ENCODE measurements around the gene PGC. TPM values are rescaled to one million over a fixed set of nuclear protein-coding genes. Genes with fewer than 3 reads are reported as not detected.

The PGC gene
- total and polyA plus RNA-seq, 2 donors (not counting 3 experiments of a cell fraction or from before 2014, with no cell fraction given) = not detected

DNA sequence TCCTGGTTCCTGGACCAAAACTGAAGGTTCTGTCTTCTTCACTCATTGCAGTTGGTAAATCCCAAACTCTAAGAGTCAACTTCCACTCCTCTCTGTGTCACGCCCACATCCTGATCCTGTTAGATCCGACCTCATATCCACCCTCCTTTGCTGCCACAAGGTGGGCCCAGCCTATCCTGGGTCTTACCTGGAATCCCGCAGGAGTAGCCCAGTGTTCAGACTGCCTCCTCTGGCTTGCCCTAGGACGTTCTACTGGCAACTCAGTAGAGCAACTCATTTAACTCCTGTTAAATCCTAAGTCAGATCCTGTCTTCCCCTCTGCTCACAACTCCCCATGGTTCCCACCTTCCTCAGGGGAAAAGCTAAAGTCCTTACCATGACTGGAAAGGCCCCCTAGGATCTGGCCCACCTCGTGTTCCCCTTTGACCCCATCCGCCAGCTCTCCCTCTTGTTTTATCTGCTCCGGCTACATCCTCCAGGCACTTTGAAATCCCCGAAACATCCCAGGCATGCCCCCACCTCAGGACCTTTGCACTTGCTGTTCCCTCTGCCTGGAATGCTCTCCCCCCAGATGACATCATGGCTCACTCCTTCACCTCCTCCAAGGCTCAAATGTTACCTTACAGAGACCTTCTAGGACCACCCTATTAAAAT, 55.6 kb downstream of the PGC start:
- Histone ChIP-seq H3K4me3 (replicated peaks in 1 of 3; ENCODE audit: insufficient read depth in 1 of 3, low read depth in 1 of 3, low read length in 3 of 3) (no peak overlapping the region), H3K4me2 (ENCODE audit: insufficient read depth, low read length) (no peak overlapping the region), H2AFZ (ENCODE audit: low read depth, low read length) (no peak overlapping the region), H3K27me3 (ENCODE audit: control insufficient read depth in 2 of 2, insufficient read depth in 2 of 2, low read length in 2 of 2) (peaks cover 0 to 2% of the 10 kb centered on the region in 2 experiments), H3K27ac (ENCODE audit: insufficient read depth, low read depth, low read length) (no peak overlapping the region), H3K4me1 (ENCODE audit: control insufficient read depth, extremely low read depth, insufficient read depth, low read length) (no peaks in the 10 kb centered on the region), H3K9me3 (replicated peaks; ENCODE audit: control insufficient read depth, insufficient read depth, low read length) (no peaks in the 10 kb centered on the region), H3K9ac (replicated peaks; ENCODE audit: extremely low read depth, insufficient read depth, low read length) (no peak overlapping the region), H4K20me1 (replicated peaks; ENCODE audit: control insufficient read depth, extremely low read depth, insufficient read depth, low read length) (no peaks in the 10 kb centered on the region), H3K79me2 (ENCODE audit: control insufficient read depth, insufficient read depth, low read length) (no peaks in the 10 kb centered on the region), H3K36me3 (ENCODE audit: control insufficient read depth in 2 of 2, extremely low read depth in 1 of 2, insufficient read depth in 2 of 2, low read length in 2 of 2) (no peaks in the 10 kb centered on the region), H3K9me1 (replicated peaks; ENCODE audit: control insufficient read depth, extremely low read depth, insufficient read depth, low read length) (no peaks in the 10 kb centered on the region)
- BruUV-seq (replicated peaks) = no TSS peak
- intact Hi-C loops (cut with micrococcal nuclease) = no loop called here
- CTCF ChIA-PET = interaction anchor here (1.2 kb wide), 1 partner anchor 89 kb away, joined by 5 read pairs; no protein-coding TSS in a partner anchor
- TF ChIP-seq POLR2AphosphoS5 (IDR thresholded peaks at IDR 0.05; ENCODE audit: insufficient read depth, low read depth, low read length) (no peak), JUN (IDR thresholded peaks at IDR 0.05; ENCODE audit: borderline replicate concordance, insufficient read depth, insufficient read length, low read depth) (no peak), FOS (IDR thresholded peaks at IDR 0.05; ENCODE audit: borderline replicate concordance, insufficient read depth, low read length) (no peak), GATA2 (IDR thresholded peaks at IDR 0.05; ENCODE audit: insufficient read depth, insufficient read length, low read depth, low read length) (no peak), MYC (IDR thresholded peaks at IDR 0.05; ENCODE audit: low read depth, low read length) (no peak), POLR2A (IDR thresholded peaks at IDR 0.05; ENCODE audit: low read depth, low read length) (no peak)
- dilution Hi-C loops (cut with MboI; ENCODE audit: extremely low pct_ligation_motif_present, low sequenced_read_pairs) = no loop called here
- POLR2A ChIA-PET = no interaction called here
- no peak for DNase-seq (ENCODE audit: low read depth, low spot score)
- FAIRE-seq = no peak

GRCh38 chr6:41690541-41691330, 56.5 kb downstream of the PGC start:
- FAIRE-seq = no peak
- Histone ChIP-seq H3K27me3 (ENCODE audit: control insufficient read depth in 2 of 2, insufficient read depth in 2 of 2, low read length in 2 of 2) (peaks cover 0 to 2% of the 10 kb centered on the region in 2 experiments), H3K4me1 (ENCODE audit: control insufficient read depth, extremely low read depth, insufficient read depth, low read length) (no peaks in the 10 kb centered on the region), H3K9ac (replicated peaks; ENCODE audit: extremely low read depth, insufficient read depth, low read length) (no peak overlapping the region), H3K79me2 (ENCODE audit: control insufficient read depth, insufficient read depth, low read length) (no peaks in the 10 kb centered on the region), H3K36me3 (ENCODE audit: control insufficient read depth in 2 of 2, extremely low read depth in 1 of 2, insufficient read depth in 2 of 2, low read length in 2 of 2) (no peaks in the 10 kb centered on the region), H3K4me3 (replicated peaks in 1 of 3; ENCODE audit: insufficient read depth in 1 of 3, low read depth in 1 of 3, low read length in 3 of 3) (no peak overlapping the region), H2AFZ (ENCODE audit: low read depth, low read length) (no peak overlapping the region), H3K9me1 (replicated peaks; ENCODE audit: control insufficient read depth, extremely low read depth, insufficient read depth, low read length) (no peaks in the 10 kb centered on the region), H4K20me1 (replicated peaks; ENCODE audit: control insufficient read depth, extremely low read depth, insufficient read depth, low read length) (no peaks in the 10 kb centered on the region), H3K9me3 (replicated peaks; ENCODE audit: control insufficient read depth, insufficient read depth, low read length) (no peaks in the 10 kb centered on the region), H3K4me2 (ENCODE audit: insufficient read depth, low read length) (no peak overlapping the region), H3K27ac (ENCODE audit: insufficient read depth, low read depth, low read length) (no peak overlapping the region)
- POLR2A ChIA-PET = no interaction called here
- intact Hi-C loops (cut with micrococcal nuclease) = no loop called here
- CTCF ChIA-PET = no interaction called here
- BruUV-seq (replicated peaks) = no TSS peak
- dilution Hi-C loops (cut with MboI; ENCODE audit: extremely low pct_ligation_motif_present, low sequenced_read_pairs) = no loop called here
- DNase-seq (ENCODE audit: low read depth, low spot score) = no peak
- no peak for TF ChIP-seq POLR2AphosphoS5 (IDR thresholded peaks at IDR 0.05; ENCODE audit: insufficient read depth, low read depth, low read length)
- TF ChIP-seq GATA2 (IDR thresholded peaks at IDR 0.05; ENCODE audit: insufficient read depth, insufficient read length, low read depth, low read length) = no peak
- no peak for TF ChIP-seq JUN (IDR thresholded peaks at IDR 0.05; ENCODE audit: borderline replicate concordance, insufficient read depth, insufficient read length, low read depth)
- TF ChIP-seq FOS (IDR thresholded peaks at IDR 0.05; ENCODE audit: borderline replicate concordance, insufficient read depth, low read length) = no peak
- TF ChIP-seq MYC (IDR thresholded peaks at IDR 0.05; ENCODE audit: low read depth, low read length) = no peak
- no peak for TF ChIP-seq EZH2 (IDR thresholded peaks at IDR 0.05; ENCODE audit: borderline replicate concordance, low read depth, low read length, severe bottlenecking)
- TF ChIP-seq MAX (IDR thresholded peaks at IDR 0.05; ENCODE audit: insufficient read depth, insufficient read length) = no peak
- TF ChIP-seq, protein P1, sequence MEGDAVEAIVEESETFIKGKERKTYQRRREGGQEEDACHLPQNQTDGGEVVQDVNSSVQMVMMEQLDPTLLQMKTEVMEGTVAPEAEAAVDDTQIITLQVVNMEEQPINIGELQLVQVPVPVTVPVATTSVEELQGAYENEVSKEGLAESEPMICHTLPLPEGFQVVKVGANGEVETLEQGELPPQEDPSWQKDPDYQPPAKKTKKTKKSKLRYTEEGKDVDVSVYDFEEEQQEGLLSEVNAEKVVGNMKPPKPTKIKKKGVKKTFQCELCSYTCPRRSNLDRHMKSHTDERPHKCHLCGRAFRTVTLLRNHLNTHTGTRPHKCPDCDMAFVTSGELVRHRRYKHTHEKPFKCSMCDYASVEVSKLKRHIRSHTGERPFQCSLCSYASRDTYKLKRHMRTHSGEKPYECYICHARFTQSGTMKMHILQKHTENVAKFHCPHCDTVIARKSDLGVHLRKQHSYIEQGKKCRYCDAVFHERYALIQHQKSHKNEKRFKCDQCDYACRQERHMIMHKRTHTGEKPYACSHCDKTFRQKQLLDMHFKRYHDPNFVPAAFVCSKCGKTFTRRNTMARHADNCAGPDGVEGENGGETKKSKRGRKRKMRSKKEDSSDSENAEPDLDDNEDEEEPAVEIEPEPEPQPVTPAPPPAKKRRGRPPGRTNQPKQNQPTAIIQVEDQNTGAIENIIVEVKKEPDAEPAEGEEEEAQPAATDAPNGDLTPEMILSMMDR (IDR thresholded peaks at IDR 0.05; ENCODE audit: extremely low read depth in 1 of 2, insufficient read depth in 1 of 2, low read depth in 1 of 2, low read length in 2 of 2) = no peak
- no peak for TF ChIP-seq POLR2A (IDR thresholded peaks at IDR 0.05; ENCODE audit: low read depth, low read length)

Data from endothelial cell of umbilical vein (primary cell).